GM19468 (cell line): ENCODE measurements around the gene RFX2.
"Not testable (repeated sequence)": the region's sequence is repeated elsewhere in the genome, so short reads cannot be mapped to it uniquely, and the experiment has no call there.

Experiments
- ATAC-seq: cut with Tn5 transposase; IDR thresholded peaks from one replicate; pipeline ENCODE4 v1.9.1; 2021; ENCODE audit warnings: mild to moderate bottlenecking, moderate library complexity, moderate number of reproducible peaks; ENCODE audit not compliant: unreplicated experiment; ENCODE audit errors: extremely low read depth

Gene RFX2

GRCh38 chr19:6044056-6044805, 66.1 kb downstream of the RFX2 start:
- ATAC-seq, result no peak

- ATAC-seq, result no peak
Observed at GRCh38 chr19:6042776-6043726, 67.2 kb downstream of the RFX2 start.

GRCh38 chr19:6041991-6042481, 68.3 kb downstream of the RFX2 start:
- no peak for ATAC-seq

- ATAC-seq, result no peak
Observed at GRCh38 chr19:6041071-6041470, 69.2 kb downstream of the RFX2 start.

GRCh38 chr19:6039566-6040225, 70.6 kb downstream of the RFX2 start:
- no peak for ATAC-seq

GRCh38 chr19:6038634-6039405, 71.5 kb downstream of the RFX2 start:
- ATAC-seq, result no peak

GRCh38 chr19:6035026-6035425, 75.3 kb downstream of the RFX2 start:
- no peak for ATAC-seq

- no peak for ATAC-seq
Observed at GRCh38 chr19:6034512-6034911, 75.8 kb downstream of the RFX2 start.

- ATAC-seq, result no peak
Observed at GRCh38 chr19:6033744-6034264, 76.5 kb downstream of the RFX2 start.

GRCh38 chr19:6032827-6033226, 77.5 kb downstream of the RFX2 start:
- ATAC-seq, result no peak

- no peak for ATAC-seq
Observed at GRCh38 chr19:6032381-6032780, 77.9 kb downstream of the RFX2 start.

- no peak for ATAC-seq
Observed at GRCh38 chr19:6030214-6030507, 80.1 kb downstream of the RFX2 start.

- ATAC-seq, result no peak
Observed at GRCh38 chr19:6026390-6027227, 83.7 kb downstream of the RFX2 start.

- ATAC-seq, result not testable (repeated sequence)
Observed at GRCh38 chr19:6024756-6025155, 85.5 kb downstream of the RFX2 start.

GRCh38 chr19:6023936-6024335, 86.4 kb downstream of the RFX2 start:
- ATAC-seq, result no peak

GRCh38 chr19:6023085-6023682, 87.1 kb downstream of the RFX2 start:
- ATAC-seq, result no peak

GRCh38 chr19:6022570-6023064, 87.7 kb downstream of the RFX2 start:
- ATAC-seq, result no peak

- no peak for ATAC-seq
Observed at GRCh38 chr19:6021878-6022569, 88.3 kb downstream of the RFX2 start.
